DMS53 treated with DMSO at 0.1 percent for 48 hours (cell line): Measurements from ENCODE around the gene EIF3F.

ENCODE experiments used
- DNase-seq: peaks from one replicate; lab custom pipeline; 2025; ENCODE audit not compliant: unreplicated experiment; lab: John Stamatoyannopoulos, UW

EIF3F gene, protein sequence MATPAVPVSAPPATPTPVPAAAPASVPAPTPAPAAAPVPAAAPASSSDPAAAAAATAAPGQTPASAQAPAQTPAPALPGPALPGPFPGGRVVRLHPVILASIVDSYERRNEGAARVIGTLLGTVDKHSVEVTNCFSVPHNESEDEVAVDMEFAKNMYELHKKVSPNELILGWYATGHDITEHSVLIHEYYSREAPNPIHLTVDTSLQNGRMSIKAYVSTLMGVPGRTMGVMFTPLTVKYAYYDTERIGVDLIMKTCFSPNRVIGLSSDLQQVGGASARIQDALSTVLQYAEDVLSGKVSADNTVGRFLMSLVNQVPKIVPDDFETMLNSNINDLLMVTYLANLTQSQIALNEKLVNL

GRCh38 chr11:7986768-7987559 lies at the start of gene EIF3F:
Gene EIF3F, plus strand, starts transcription at chr11:7987337. Its CDS starts 16 bp downstream, at chr11:7987353.
- DNase-seq, result peak; percentile 99

- no peak for DNase-seq
Measured at GRCh38 chr11:7941146-7941545, 46.0 kb upstream of the EIF3F start.

DNA sequence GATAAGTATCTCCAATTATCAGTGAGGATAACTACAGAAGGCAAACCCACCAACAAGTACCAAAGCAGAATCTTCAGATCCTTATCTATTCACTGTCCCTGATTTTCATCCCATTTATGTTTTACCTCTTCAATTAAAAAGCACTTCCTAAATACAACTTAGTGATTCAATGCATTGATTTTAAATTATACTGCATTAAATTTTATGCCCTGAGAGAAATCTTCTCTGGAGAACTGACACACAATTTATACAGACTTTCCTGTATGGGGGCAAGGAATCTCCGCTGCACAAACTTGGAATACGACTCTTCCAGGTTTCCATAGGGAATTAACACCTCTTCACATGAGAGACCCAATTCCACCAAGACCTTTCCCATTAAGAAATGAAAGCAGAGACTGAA lies 45.5 kb upstream of the EIF3F start, which contains the start of gene OR10A3:
OR10A3 (minus strand) TSS at position 101 of the 400 bp plus-strand sequence. CDS start 2,188 bp downstream, outside the sequence.
- DNase-seq, result no peak

- DNase-seq, result no peak
Measured at GRCh38 chr11:7944123-7944522, 43.0 kb upstream of the EIF3F start.

GRCh38 chr11:7949934-7950333 lies 37.2 kb upstream of the EIF3F start:
- no peak for DNase-seq

GRCh38 chr11:7955191-7955590 lies 31.9 kb upstream of the EIF3F start:
- peak; percentile 80 for DNase-seq

DNA sequence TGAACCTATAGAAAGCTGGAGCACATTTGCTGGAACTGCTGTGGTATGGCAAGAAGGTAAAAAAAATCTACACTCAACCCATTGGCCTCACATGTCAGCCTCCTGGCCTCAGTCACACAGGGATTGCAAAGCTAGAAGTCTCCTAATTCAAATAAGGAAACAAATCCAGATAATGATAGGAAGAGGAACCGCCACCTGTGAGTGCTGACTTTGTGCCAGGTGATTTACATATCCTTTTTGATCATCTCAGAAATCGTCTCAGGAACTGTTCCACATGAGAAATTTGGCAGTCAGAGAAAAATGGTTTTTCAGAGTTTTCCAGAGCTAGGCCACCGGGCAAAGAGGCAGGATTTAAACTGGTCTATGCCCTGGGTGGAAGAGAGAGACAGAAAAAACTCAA lies 22.9 kb upstream of the EIF3F start:
- DNase-seq, result no peak

GRCh38 chr11:7964873-7965272 lies 22.3 kb upstream of the EIF3F start:
- no peak for DNase-seq

- DNase-seq, result no peak
Measured at GRCh38 chr11:7965386-7965785, 21.8 kb upstream of the EIF3F start, which contains the start of gene NLRP10. Gene NLRP10, minus strand, starts transcription at chr11:7965447. Its CDS starts 1,952 bp downstream, at chr11:7963495.

DNA sequence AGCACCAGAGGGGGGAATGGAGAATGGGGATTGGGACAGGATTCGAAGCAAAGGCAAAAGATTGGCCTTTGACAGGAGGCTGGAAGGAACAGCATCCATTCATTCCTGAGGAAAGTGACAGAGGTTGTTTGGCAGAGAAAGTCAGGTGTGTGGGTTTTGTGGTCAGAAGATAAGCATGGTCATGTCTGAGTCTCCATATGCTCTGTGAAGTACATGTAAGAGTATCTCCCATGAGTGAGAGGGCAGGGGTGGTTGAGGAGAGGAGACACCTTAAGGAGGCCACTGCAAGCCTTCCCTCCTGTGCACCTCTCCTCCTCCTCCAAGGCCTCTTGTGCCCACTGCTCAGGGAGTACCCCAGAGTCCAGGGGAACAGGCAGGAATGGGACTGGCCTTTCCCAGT lies 20.0 kb upstream of the EIF3F start:
- no peak for DNase-seq

- no peak for DNase-seq
Measured at GRCh38 chr11:7967826-7968225, 19.3 kb upstream of the EIF3F start.

GRCh38 chr11:7968686-7969085 lies 18.5 kb upstream of the EIF3F start:
- no peak for DNase-seq

DNA sequence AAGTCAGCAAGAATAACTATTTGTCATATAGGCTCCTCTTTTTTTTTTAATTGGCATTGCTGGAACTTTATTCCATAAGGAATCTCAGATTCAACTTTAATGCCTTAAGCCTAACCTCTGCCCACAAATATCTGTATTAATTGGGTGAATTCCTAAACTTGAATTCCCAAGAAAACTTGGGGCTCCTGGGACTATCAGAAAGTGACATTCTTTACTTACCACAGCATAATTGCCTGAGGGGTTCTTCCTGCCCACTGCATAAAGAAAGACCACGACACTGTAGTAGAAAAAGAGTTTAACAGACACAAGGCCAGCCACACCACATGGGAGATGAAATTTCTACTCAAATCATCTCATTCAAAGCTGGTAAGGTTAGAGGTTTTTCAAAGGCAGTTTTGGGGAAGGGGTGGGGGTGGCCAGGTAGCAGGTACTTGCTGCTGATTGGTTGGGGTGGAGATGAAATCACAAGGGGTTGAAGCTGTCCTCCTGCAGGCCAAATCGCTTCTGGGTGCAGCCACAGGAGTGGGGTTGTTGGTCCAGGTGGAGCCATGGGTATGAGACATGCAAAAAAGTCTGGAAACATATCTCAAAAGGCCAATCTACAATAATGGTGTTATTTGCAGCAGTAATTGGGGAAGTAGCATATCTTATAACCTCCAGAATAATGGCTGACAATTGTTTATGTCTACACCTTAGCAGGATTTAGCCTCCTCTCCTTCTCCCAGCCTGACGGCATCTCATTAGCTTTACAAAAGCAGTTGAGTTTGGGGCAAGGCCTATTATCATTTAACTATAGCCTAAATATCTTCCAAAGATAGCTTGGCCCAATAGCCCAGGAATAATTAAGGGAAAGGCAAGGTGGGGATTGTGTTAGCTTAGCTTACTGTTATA lies 17.1 kb upstream of the EIF3F start:
- DNase-seq, result no peak

GRCh38 chr11:7971846-7972245 lies 15.3 kb upstream of the EIF3F start:
- no peak for DNase-seq

GRCh38 chr11:7973011-7973410 lies 14.1 kb upstream of the EIF3F start:
- no peak for DNase-seq

- no peak for DNase-seq
Measured at GRCh38 chr11:7974668-7975067, 12.5 kb upstream of the EIF3F start.

DNA sequence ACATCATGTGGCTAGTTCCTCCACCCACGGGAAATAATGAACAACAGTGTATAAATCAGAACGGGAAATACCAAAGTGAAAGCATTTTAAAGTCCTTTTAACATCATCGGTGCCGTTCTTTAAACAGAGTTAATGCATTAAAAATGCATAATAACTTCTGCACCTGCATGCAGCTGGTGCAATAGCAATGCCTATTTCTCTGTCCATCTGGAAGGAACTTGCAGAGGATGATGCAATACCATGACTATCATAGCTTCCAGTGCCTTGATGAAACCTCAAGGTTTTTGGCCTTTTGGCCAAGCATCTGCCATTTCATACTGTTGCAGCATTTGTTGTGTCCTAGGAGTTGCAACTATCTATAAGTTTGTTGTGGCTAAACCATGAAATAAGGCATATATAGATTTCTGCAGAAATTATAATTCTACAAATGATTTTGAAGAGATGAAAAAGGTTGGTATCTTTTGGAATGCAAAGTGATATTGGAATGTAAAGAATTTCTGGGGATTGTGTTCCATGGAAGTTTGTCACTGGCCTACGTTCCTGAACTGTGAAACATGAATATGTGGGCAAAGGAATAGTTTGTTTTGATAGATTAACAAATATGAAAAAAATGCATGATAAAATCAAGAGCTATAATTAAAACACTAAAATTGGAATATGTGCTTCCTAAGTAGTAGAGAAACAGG lies 9.8 kb upstream of the EIF3F start:
- no peak for DNase-seq

DNA sequence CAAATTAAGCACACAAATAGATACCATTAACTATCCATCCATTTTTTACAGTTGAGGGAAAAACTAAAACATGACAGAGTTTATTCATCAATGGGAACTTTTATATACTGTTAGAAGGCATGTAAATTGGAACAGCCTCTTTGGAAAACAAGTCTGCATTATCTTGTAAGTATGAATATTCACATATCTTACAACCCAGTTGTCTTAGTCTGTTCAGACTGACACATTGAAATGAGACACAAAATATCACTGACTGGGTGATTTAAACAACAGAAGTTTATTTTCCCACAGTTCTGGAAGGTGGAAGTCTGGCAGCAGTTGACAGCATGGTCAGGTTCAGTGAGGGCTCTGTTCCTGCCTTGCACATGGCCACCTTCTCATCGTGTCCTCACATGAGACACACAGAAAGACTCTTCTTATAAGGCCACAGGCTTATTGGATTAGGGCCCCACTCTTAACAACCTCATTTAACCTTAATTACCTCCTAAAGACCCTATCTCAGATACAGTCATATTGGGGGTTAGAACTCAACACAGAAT lies 5.4 kb upstream of the EIF3F start:
- DNase-seq, result no peak

DNA sequence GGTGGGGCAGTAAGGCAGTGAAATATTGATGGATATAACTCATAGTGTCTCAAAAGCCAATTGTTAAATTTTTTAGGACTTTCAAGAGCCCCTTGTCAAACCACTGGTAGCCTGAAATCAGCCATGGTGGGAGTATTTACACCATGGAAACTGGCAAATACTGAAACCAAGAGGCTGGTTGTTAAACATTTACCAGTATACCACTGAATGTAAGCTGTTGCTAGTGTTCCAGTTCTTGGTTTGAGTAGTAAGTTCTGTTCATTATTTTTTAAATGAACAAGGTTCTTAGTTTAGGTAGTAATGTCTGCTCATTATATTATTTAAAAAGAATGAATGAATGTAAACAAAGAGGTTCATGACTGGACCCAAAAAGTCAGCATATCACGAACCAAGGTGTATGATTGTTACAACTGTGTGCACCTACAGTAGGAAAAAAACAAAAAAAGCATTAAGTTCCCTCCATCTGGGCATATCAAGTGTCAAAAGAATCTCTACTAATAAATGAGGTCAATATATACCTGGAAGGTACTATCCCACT lies 4.5 kb upstream of the EIF3F start:
- no peak for DNase-seq
